ENCODE data around the gene CDR2. TPM values are rescaled to one million over a fixed set of nuclear protein-coding genes. Genes with fewer than 3 reads are reported as not detected.

Gene CDR2
- total and polyA plus RNA-seq, 2 of the 13 experiments (the other 11 are each of a cell fraction or from before 2014, with no cell fraction given), result 59.0 to 78.9 TPM

- TF ChIP-seq, protein P1, sequence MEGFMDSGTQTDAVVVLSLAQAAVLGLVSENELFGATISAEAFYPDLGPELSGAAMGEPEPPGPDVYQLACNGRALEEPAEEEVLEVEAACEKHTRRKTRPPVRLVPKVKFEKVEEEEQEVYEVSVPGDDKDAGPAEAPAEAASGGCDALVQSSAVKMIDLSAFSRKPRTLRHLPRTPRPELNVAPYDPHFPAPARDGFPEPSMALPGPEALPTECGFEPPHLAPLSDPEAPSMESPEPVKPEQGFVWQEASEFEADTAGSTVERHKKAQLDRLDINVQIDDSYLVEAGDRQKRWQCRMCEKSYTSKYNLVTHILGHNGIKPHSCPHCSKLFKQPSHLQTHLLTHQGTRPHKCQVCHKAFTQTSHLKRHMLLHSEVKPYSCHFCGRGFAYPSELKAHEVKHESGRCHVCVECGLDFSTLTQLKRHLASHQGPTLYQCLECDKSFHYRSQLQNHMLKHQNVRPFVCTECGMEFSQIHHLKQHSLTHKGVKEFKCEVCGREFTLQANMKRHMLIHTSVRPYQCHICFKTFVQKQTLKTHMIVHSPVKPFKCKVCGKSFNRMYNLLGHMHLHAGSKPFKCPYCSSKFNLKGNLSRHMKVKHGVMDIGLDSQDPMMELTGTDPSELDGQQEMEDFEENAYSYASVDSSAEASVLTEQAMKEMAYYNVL (CRISPR knock-in tag; IDR thresholded peaks at IDR 0.05; ENCODE audit: borderline replicate concordance), result no peak
- no peak for TF ChIP-seq ZSCAN30 (CRISPR knock-in tag; IDR thresholded peaks at IDR 0.05)
- TF ChIP-seq ZNF788 (CRISPR knock-in tag; IDR thresholded peaks at IDR 0.05; ENCODE audit: borderline replicate concordance), result no peak
- TF ChIP-seq ZFP82 (CRISPR knock-in tag; IDR thresholded peaks at IDR 0.05; ENCODE audit: borderline replicate concordance), result no peak; the same call in 1 of the 2 replicates
- TF ChIP-seq ZNF33B (CRISPR knock-in tag; IDR thresholded peaks at IDR 0.05), result no peak
- TF ChIP-seq RCOR2 (CRISPR knock-in tag; IDR thresholded peaks at IDR 0.05), result no peak
- no peak; the same call in 1 of the 2 replicates for TF ChIP-seq NFE2L1 (CRISPR knock-in tag; IDR thresholded peaks at IDR 0.05; ENCODE audit: borderline replicate concordance)
- no peak for TF ChIP-seq HDAC6 (IDR thresholded peaks at IDR 0.05; ENCODE audit: low read depth, low read length)
- TF ChIP-seq JDP2 (CRISPR knock-in tag; IDR thresholded peaks at IDR 0.05; ENCODE audit: borderline replicate concordance), result peak; percentile 22; the same call in 1 of the 2 replicates
- TF ChIP-seq, protein P2, sequence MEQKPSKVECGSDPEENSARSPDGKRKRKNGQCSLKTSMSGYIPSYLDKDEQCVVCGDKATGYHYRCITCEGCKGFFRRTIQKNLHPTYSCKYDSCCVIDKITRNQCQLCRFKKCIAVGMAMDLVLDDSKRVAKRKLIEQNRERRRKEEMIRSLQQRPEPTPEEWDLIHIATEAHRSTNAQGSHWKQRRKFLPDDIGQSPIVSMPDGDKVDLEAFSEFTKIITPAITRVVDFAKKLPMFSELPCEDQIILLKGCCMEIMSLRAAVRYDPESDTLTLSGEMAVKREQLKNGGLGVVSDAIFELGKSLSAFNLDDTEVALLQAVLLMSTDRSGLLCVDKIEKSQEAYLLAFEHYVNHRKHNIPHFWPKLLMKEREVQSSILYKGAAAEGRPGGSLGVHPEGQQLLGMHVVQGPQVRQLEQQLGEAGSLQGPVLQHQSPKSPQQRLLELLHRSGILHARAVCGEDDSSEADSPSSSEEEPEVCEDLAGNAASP (CRISPR knock-in tag; IDR thresholded peaks at IDR 0.05; ENCODE audit: borderline replicate concordance), result no peak; the same call in 1 of the 2 replicates
- peak; percentile 30; the same call in 1 of the 2 replicates for TF ChIP-seq HDAC2 (CRISPR knock-in tag; IDR thresholded peaks at IDR 0.05)
- peak; percentile 91; the same call in 1 of the 2 replicates for TF ChIP-seq ZNF234 (CRISPR knock-in tag; conservative IDR thresholded peaks at IDR 0.05)
- TF ChIP-seq SRSF9 (IDR thresholded peaks at IDR 0.05; ENCODE audit: borderline replicate concordance, insufficient read depth, low read depth, low read length, poor library complexity, severe bottlenecking), result no peak
- TF ChIP-seq NCOA2 (CRISPR knock-in tag; IDR thresholded peaks at IDR 0.05), result no peak; the same call in 1 of the 2 replicates
- peak; percentile 32; the same call in 1 of the 2 replicates for TF ChIP-seq ZNF670 (CRISPR knock-in tag; IDR thresholded peaks at IDR 0.05; ENCODE audit: borderline replicate concordance)
- peak; percentile 56; the same call in 1 of the 2 replicates for TF ChIP-seq SP2 (CRISPR knock-in tag; IDR thresholded peaks at IDR 0.05)
- no peak for TF ChIP-seq SUZ12 (IDR thresholded peaks at IDR 0.05; ENCODE audit: low read depth, low read length)
- no peak for TF ChIP-seq EHMT2 (IDR thresholded peaks at IDR 0.05; ENCODE audit: borderline replicate concordance, low read depth, low read length)
- TF ChIP-seq FOXA3 (CRISPR knock-in tag; IDR thresholded peaks at IDR 0.05), result 0 out of 2 replicates have a peak, but pooled peaks have one; percentile 6
- peak; percentile 56; the same call in 1 of the 2 replicates for TF ChIP-seq ZNF841 (CRISPR knock-in tag; IDR thresholded peaks at IDR 0.05; ENCODE audit: borderline replicate concordance)
- TF ChIP-seq PAWR (CRISPR knock-in tag; IDR thresholded peaks at IDR 0.05; ENCODE audit: borderline replicate concordance), result no peak
- peak; percentile 44; the same call in 1 of the 2 replicates for TF ChIP-seq ZNF350 (CRISPR knock-in tag; IDR thresholded peaks at IDR 0.05; ENCODE audit: borderline replicate concordance, low read depth)
- TF ChIP-seq ZNF143 (CRISPR knock-in tag; IDR thresholded peaks at IDR 0.05), result peak; percentile 42; the same call in 1 of the 2 replicates
- no peak for TF ChIP-seq ZKSCAN8 (CRISPR knock-in tag; IDR thresholded peaks at IDR 0.05; ENCODE audit: borderline replicate concordance)
- TF ChIP-seq TAF15 (IDR thresholded peaks at IDR 0.05; ENCODE audit: low read depth, low read length, poor library complexity, severe bottlenecking), result no peak
- TF ChIP-seq ZNF343 (CRISPR knock-in tag; IDR thresholded peaks at IDR 0.05), result peak; percentile 6; the same call in 1 of the 2 replicates
- TF ChIP-seq POLR2AphosphoS2 (IDR thresholded peaks at IDR 0.05; ENCODE audit: low read depth, low read length), result no peak
These were observed 633 bp downstream of the CDR2 start (continued) for GRCh38 chr16:22373662-22374310.

Measured in HepG2 (cell line).